ENCODE data around the gene CCR6. TPM values are rescaled to one million over a fixed set of nuclear protein-coding genes. Genes with fewer than 3 reads are reported as not detected.

The CCR6 gene
- total and polyA plus RNA-seq, 2 donors (not counting 3 experiments of a cell fraction or from before 2014, with no cell fraction given), result not detected

GRCh38 chr6:167163476-167164011 lies 40.6 kb downstream of the CCR6 start:
- H3K79me2 ChIP-seq (ENCODE audit: control insufficient read depth, insufficient read depth, low read length), result no peaks in the 10 kb centered on the region
- H3K9me3 ChIP-seq (replicated peaks; ENCODE audit: control insufficient read depth, insufficient read depth, low read length), result no peaks in the 10 kb centered on the region
- no peak overlapping the region for H3K9ac ChIP-seq (replicated peaks; ENCODE audit: extremely low read depth, insufficient read depth, low read length)
- peaks cover 0 to 1% of the 10 kb centered on the region in 2 experiments for H3K27me3 ChIP-seq (ENCODE audit: control insufficient read depth in 2 of 2, insufficient read depth in 2 of 2, low read length in 2 of 2)
- no peaks in the 10 kb centered on the region for H3K36me3 ChIP-seq (ENCODE audit: control insufficient read depth in 2 of 2, extremely low read depth in 1 of 2, insufficient read depth in 2 of 2, low read length in 2 of 2)
- H3K4me1 ChIP-seq (ENCODE audit: control insufficient read depth, extremely low read depth, insufficient read depth, low read length), result no peaks in the 10 kb centered on the region
- DNase-seq (ENCODE audit: low read depth, low spot score) (no peak), FAIRE-seq (no peak)
- H4K20me1 ChIP-seq (replicated peaks; ENCODE audit: control insufficient read depth, extremely low read depth, insufficient read depth, low read length), result no peaks in the 10 kb centered on the region
- intact Hi-C loops (cut with micrococcal nuclease), result loop anchor here (5.0 kb wide), 1 partner anchor 404 kb away; no protein-coding TSS in a partner anchor
- no peak overlapping the region for H3K4me2 ChIP-seq (ENCODE audit: insufficient read depth, low read length)
- no peak for TF ChIP-seq MYC (IDR thresholded peaks at IDR 0.05; ENCODE audit: low read depth, low read length)
- TF ChIP-seq POLR2A (IDR thresholded peaks at IDR 0.05; ENCODE audit: low read depth, low read length), result no peak
- no peak for TF ChIP-seq CTCF (IDR thresholded peaks at IDR 0.05; ENCODE audit: extremely low read depth in 1 of 2, insufficient read depth in 1 of 2, low read depth in 1 of 2, low read length in 2 of 2)
- no peak for TF ChIP-seq GATA2 (IDR thresholded peaks at IDR 0.05; ENCODE audit: insufficient read depth, insufficient read length, low read depth, low read length)
- TF ChIP-seq POLR2AphosphoS5 (IDR thresholded peaks at IDR 0.05; ENCODE audit: insufficient read depth, low read depth, low read length), result no peak
- TF ChIP-seq FOS (IDR thresholded peaks at IDR 0.05; ENCODE audit: borderline replicate concordance, insufficient read depth, low read length), result no peak
- no peak for TF ChIP-seq EZH2 (IDR thresholded peaks at IDR 0.05; ENCODE audit: borderline replicate concordance, low read depth, low read length, severe bottlenecking)
- TF ChIP-seq JUN (IDR thresholded peaks at IDR 0.05; ENCODE audit: borderline replicate concordance, insufficient read depth, insufficient read length, low read depth), result no peak
- no peak for TF ChIP-seq MAX (IDR thresholded peaks at IDR 0.05; ENCODE audit: insufficient read depth, insufficient read length)
- H3K4me3 ChIP-seq (replicated peaks in 1 of 3; ENCODE audit: insufficient read depth in 1 of 3, low read depth in 1 of 3, low read length in 3 of 3), result no peak overlapping the region
- no peak overlapping the region for H3K27ac ChIP-seq (ENCODE audit: insufficient read depth, low read depth, low read length)
- CTCF ChIA-PET, result no interaction called here
- dilution Hi-C loops (cut with MboI; ENCODE audit: extremely low pct_ligation_motif_present, low sequenced_read_pairs), result no loop called here
- BruUV-seq (replicated peaks), result no TSS peak
- no peaks in the 10 kb centered on the region for H3K9me1 ChIP-seq (replicated peaks; ENCODE audit: control insufficient read depth, extremely low read depth, insufficient read depth, low read length)
- POLR2A ChIA-PET, result no interaction called here
- H2AFZ ChIP-seq (ENCODE audit: low read depth, low read length), result no peak overlapping the region

All from endothelial cell of umbilical vein (primary cell).